Renal cortical epithelial cell (primary cell): ENCODE results near the gene SPOP. TPM values are rescaled to one million over a fixed set of nuclear protein-coding genes. Genes with fewer than 3 reads are reported as not detected.
"Not testable (repeated sequence)": the region's sequence is repeated elsewhere in the genome, so short reads cannot be mapped to it uniquely, and the experiment has no call there.

Experiments
- DNase-seq: peaks from one replicate; pipeline ENCODE4 v3.0.0-alpha.2; 2011; ENCODE audit warnings: low read depth
- total RNA-seq: library from RNA; depleted of rRNA; stranded (reverse); fragments of >200 nt; gene quantifications from 2 replicates; pipeline ENCODE4 v1.2.3, GENCODE V29; 2014

The SPOP gene
- total RNA-seq, 1 donor from 2014 or later = 54.2 TPM

- no peak for DNase-seq
Observed at GRCh38 chr17:49656247-49656646, 21.6 kb downstream of the SPOP start.

DNA sequence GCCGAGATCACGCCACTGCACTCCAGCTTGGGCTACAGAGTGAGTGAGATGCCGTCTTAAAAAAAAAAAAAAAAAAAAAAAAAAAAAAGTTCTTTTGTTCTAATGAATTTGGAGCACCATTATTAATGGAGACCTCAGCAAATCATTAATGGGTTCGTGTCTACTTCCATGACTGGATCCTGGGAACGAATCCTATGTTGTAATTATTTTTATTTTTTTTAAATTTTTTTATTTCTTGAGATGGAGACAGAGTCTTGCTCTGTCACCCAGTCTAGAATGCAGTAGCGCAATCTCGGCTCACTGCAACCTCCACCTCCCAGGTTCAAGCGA lies 30.7 kb downstream of the SPOP start:
- DNase-seq = no peak

DNA sequence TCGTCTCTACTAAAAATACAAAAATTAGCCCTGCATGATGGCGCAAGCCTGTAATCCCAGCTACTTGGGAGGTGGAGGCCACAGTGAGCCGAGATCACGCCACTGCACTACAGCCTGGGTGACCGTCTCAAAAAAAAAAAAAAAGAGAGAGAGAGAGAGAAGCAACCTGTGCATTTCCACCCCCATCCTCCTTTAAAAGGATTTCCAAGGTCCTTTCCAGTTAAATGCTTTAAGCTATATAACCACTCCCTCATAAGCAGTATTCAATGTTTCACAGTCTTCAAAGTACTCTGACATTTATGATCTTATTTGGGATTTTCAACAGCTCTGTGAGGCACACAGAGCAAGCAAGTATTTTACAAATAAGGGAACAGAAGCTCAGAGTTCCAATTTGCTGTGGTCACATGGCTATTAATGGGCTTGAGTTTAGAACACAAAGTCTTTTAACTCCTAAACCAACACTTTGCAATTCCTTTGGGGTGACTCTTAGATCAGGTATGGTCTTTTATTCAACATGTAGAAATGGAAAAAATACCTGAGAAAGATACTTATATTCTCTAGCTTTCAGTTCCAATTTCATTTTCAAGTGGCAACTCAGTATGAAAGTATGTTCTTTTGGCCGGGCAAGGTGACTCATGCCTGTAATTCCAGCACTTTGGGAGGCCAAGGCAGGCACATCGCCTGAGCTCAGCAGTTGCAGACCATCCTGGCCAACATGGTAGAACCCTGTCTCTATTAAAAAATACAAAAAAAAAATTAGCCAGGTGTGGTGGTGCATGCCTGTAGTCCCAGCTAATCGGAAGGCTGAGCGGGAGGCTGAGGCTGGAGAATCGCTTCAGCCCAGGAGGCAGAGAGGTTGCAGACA lies 31.3 kb downstream of the SPOP start:
- peak; percentile 91 for DNase-seq

- DNase-seq = not testable (repeated sequence)
Observed at GRCh38 chr17:49646056-49646390, 31.9 kb downstream of the SPOP start.

DNA sequence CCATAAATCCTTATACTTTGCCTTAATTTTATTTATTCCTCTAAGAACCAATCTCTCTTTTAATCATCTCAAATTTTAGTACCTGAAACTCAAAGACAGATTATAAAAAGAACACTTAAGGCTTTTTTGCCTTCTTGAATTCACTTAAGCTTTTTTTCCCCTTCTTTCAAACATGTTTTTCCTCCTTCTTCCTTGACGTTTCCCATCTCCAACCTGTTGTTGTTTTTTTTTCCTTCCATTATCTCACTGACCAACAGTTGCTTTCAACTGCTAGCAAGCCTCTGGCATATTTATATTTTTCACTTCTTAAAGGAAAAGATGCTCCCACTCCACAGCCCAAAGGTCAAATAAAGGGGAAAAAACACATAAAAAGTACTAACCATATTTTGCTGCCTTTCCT lies 32.2 kb downstream of the SPOP start:
- DNase-seq = no peak

DNA sequence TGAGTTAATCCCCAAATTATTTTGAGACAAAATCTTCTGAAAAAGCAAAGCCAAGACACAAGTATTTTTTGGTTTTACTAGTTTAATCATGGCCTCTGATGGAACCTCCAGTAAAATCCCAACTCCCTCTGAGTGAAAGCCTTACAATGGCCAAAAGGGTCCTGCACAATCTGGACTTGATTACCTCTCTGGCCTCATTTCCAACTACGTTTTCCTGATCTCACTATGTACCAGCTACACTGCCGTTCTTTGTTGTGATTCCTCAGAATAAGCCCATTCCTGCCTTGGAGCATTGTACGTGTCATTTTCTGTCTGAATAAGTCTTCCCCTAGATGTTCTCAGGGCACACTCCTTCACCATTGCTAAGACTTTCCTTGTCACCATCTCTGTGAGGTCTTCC lies 37.3 kb downstream of the SPOP start:
- no peak for DNase-seq

GRCh38 chr17:49638818-49639217 lies 39.1 kb downstream of the SPOP start:
- DNase-seq = no peak

DNA sequence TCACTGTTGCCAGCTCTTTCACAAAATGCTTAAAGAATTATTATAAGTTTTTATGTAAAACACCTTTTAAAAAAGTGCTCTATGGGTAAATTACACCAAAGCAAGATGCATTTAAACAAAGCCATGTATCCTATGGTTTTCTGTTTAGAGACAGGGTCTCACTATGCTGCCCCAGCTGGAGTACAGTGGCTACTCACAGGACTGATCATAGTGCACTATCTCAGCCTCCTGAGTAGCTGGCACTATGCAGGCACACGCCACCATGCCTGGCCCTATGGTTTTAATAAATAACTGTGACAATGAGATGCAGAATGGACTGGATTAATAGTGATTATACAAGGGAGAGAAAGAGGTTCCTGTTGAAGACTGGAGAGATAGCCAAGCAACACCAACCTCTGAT lies 40.2 kb downstream of the SPOP start:
- no peak for DNase-seq

DNA sequence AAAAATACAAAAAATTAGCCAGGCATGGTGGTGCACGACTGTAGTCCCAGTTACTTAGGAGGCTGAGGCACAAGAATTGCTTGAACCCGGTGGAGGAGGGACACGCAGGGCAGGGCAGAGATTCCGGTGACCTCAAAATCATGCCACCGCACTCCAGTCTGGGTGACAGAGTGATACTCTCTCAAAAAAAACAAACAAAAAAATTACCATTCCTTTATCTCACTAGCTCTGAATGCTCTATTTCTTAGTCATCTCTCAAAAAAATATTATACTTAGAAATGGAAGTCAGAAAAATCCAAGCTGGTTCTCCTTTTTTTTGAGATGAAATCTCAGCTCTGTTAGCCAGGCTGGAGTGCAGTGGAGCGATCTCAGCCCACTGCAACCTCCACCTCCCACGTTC lies 40.8 kb downstream of the SPOP start:
- DNase-seq = no peak

DNA sequence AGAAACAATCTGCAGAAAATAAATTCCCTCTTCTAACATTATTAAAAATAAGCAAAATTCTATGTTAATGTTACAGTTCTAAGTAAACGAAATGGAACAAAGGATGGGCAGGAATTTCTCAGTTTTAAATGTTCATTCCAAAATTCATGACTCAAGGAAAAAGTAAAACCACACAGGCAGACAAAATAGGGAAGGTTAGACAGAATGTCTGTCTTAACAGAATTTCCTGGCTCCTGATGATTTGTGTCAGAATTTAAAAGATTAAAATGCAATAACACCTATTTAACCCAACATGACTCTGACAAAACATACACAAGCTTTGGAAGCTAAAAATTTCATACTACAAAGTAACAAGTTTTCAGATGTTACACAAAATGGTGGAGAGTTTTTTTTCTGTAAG lies 42.8 kb downstream of the SPOP start:
- DNase-seq = no peak

DNA sequence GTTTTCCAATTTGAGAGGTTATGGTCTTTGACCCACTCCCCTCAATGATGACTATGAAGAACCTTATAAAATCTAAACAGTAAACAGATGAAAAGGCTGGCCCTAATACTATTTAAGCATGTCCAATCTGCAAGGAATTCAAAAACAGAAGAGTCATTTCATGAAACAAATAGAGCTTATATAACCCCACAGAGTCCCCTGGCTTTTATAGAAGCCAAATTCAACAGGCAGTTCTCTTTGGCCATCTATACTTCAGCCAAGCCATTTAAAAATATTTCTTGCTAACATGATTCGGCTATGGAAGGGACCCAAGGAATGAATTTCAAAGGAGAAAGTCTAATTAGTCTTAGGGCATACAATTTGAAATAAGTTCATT lies 43.4 kb downstream of the SPOP start:
- no peak for DNase-seq

GRCh38 chr17:49633762-49634484 lies 44.0 kb downstream of the SPOP start:
- DNase-seq = no peak

DNA sequence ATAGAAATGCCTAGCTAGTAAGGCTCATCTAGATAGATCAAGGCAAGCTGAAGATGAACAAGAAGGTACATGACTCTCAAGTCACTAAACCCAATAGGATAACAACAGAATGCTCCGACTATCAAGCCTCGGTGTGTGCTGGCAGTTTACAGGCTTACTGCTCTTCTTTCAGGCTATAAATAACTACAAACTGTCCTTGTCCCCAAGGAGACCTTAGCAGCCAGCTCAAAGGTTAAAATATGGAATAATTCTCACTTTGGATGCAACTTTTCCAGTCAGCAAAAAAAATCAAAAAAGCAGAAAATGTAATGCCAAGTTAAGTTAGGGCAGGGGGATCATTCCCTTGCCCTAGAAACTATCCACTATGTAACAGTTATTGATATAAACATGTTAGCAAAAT lies 44.6 kb downstream of the SPOP start:
- no peak for DNase-seq

DNA sequence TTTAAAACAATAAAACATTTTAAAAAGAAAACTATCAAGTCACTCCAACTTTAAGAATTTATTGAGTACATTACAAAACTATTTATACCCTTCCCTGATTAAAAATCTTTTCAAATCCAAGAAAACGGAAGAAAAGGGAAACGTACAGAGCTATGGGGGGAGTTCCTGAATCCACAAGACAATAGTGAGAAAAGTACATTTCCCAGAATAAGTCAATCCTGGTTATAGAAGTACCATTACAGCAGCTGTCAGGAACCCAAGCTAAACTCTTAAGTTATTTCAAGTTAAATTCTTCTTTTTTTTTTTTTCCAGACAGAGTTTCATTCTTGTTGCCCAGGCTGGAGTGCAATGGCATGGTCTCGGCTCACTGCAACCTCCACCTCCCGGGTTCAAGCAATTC lies 45.7 kb downstream of the SPOP start:
- DNase-seq = no peak

DNA sequence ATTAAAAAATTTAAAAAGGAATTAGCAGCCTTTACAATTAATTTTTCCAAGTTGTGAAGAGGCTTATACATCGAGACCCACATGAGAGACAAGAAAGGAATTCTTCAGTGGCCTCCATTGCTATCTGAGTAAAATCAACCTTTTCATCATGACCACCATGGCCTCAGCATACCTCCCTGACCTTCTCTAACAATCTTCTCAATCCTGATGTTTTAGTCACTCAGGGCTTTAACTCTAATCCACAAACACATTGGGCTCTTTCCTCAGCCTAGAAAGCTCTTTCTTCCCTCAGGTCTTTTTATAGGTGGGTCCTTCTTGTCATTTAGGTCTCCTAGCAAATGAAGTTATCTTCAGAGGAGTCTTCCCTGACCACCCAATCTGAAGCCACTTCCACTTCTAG lies 46.4 kb downstream of the SPOP start:
- DNase-seq = no peak

GRCh38 chr17:49630113-49630900 lies 47.6 kb downstream of the SPOP start:
- no peak for DNase-seq

GRCh38 chr17:49629447-49629846 lies 48.5 kb downstream of the SPOP start:
- no peak for DNase-seq

GRCh38 chr17:49624896-49625295 lies 53.0 kb downstream of the SPOP start:
- DNase-seq = no peak

- no peak for DNase-seq
Observed at GRCh38 chr17:49621946-49622529, 55.9 kb downstream of the SPOP start.

GRCh38 chr17:49621420-49621819 lies 56.5 kb downstream of the SPOP start:
- no peak for DNase-seq

- no peak for DNase-seq
Observed at GRCh38 chr17:49618028-49618611, 59.8 kb downstream of the SPOP start.

DNA sequence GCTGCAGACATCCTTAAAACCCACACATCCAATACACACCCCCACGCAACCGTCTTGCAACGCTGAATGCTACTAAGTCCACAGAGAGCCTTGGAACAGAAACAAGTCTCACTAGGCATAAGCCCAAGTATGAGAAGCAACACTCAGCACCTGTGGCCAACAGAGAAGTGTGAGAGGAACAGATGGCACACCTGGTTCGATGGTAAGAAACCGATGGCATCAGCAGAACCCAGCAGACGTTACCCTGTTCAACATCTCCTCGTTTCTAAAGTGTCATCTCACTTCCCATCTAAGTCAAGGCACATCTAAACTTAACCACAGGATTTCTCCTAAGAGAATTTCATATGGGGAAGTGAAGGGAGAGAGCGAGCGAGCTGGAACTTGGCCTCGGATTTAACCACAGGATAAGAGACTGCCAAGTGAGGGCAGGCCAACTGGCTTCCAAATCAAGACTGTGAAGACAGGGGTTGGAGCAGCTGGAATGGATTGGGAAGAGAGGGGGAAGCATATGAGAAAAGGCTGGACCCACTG lies 61.2 kb downstream of the SPOP start:
- no peak for DNase-seq
